ENCODE measurements around the gene ATP6V0C.
"Not testable (repeated sequence)": the region's sequence is repeated elsewhere in the genome, so short reads cannot be mapped to it uniquely, and the experiment has no call there.

The ATP6V0C gene

GRCh38 chr16:2568573-2568972 is 54.8 kb downstream of the ATP6V0C start:
- not testable (repeated sequence) for H3K27ac Mint-ChIP-seq, H3K27me3 Mint-ChIP-seq, H3K9me3 Mint-ChIP-seq, H3K36me3 Mint-ChIP-seq, H3K4me1 Mint-ChIP-seq, H3K4me3 Mint-ChIP-seq

All from activated naive CD4-positive, alpha-beta T cell treated with anti-CD3 and anti-CD28 coated beads, Interleukin-2, amount 50 U/mL, for 24 hours (primary cell).